CD4-positive, alpha-beta memory T cell (primary cell): Measurements from ENCODE around the gene ANKDD1B. TPM values are rescaled to one million over a fixed set of nuclear protein-coding genes. Genes with fewer than 3 reads are reported as not detected.
A peak's percentile ranks its signal among the peaks of the same experiment; 100 is the strongest.
"Not testable (repeated sequence)": the region's sequence is repeated elsewhere in the genome, so short reads cannot be mapped to it uniquely, and the experiment has no call there.

ENCODE experiments used
- CTCF ChIA-PET: fragments of 350-600 bp; sonication (Branson Sonifier 250); formaldehyde crosslinking; loops from one replicate; lab custom pipeline; 2021; ENCODE audit warnings: inconsistent platforms; ENCODE audit not compliant: partially characterized antibody; lab: Charles Lee
- POLR2A ChIA-PET: fragments of 350-600 bp; sonication (Branson Sonifier 250); formaldehyde crosslinking; loops from one replicate; lab custom pipeline; 2021; ENCODE audit not compliant: partially characterized antibody; lab: Charles Lee
- DNase-seq, 5 donors: peaks; one replicate each; pipeline versions ENCODE4 v3.0.0 to v3.0.0-alpha.2; 2020 to 2022; ENCODE audit warnings: mixed read lengths in 1 of 5
- H3K27ac ChIP-seq: one replicate; pipeline ENCODE4 v1.7.0; 2013; ENCODE audit warnings: low read depth, low read length
- H3K27me3 ChIP-seq: 2 replicates; pipeline ENCODE4 v1.7.0; 2013; ENCODE audit warnings: mild to moderate bottlenecking, low read length, moderate library complexity; ENCODE audit not compliant: insufficient read depth
- H3K36me3 ChIP-seq: 2 replicates; pipeline ENCODE4 v1.7.0; 2013; ENCODE audit warnings: mild to moderate bottlenecking, low read length, moderate library complexity; ENCODE audit not compliant: insufficient read depth
- H3K4me1 ChIP-seq: 2 replicates; pipeline ENCODE4 v1.7.0; 2013; ENCODE audit warnings: mild to moderate bottlenecking, low read length, moderate library complexity; ENCODE audit not compliant: insufficient read depth
- H3K4me3 ChIP-seq, 2 donors: one replicate each; pipeline ENCODE4 v1.7.0; 2013; ENCODE audit warnings: low read length in 2 of 2, mild to moderate bottlenecking in 1 of 2
- H3K9me3 ChIP-seq, 2 donors: one replicate each; pipeline ENCODE4 v1.7.0; 2013; ENCODE audit warnings: low read length in 2 of 2, control low read depth in 1 of 2; ENCODE audit not compliant: control insufficient read depth in 1 of 2
- H3K27ac Mint-ChIP-seq, 7 donors: one replicate each; pipeline ENCODE4 v1.8.0; 2020 to 2021; ENCODE audit warnings: mixed read lengths in 7 of 7, mild to moderate bottlenecking in 6 of 7, inconsistent platforms in 3 of 7, moderate library complexity in 3 of 7
- H3K27me3 Mint-ChIP-seq, 2 donors: one replicate each; pipeline ENCODE4 v1.8.0; 2020 to 2021; ENCODE audit warnings: mixed read lengths in 2 of 2
- H3K36me3 Mint-ChIP-seq, 2 donors: one replicate each; pipeline ENCODE4 v1.8.0; 2020 to 2021; ENCODE audit warnings: mixed read lengths in 2 of 2, inconsistent platforms in 1 of 2, mild to moderate bottlenecking in 1 of 2
- H3K4me1 Mint-ChIP-seq, 4 donors: one replicate each; pipeline ENCODE4 v1.8.0; 2020 to 2021; ENCODE audit warnings: mixed read lengths in 4 of 4, mild to moderate bottlenecking in 1 of 4
- H3K4me3 Mint-ChIP-seq, 8 donors: one replicate each; pipeline ENCODE4 v1.8.0; 2020 to 2021; ENCODE audit warnings: mixed read lengths in 8 of 8, mild to moderate bottlenecking in 7 of 8, moderate library complexity in 6 of 8, inconsistent platforms in 3 of 8
- H3K9me3 Mint-ChIP-seq, 8 donors: one replicate each; pipeline ENCODE4 v1.8.0; 2020 to 2021; ENCODE audit warnings: mixed read lengths in 8 of 8, mild to moderate bottlenecking in 5 of 8, inconsistent platforms in 3 of 8, moderate library complexity in 1 of 8
- intact Hi-C: fragments of 100-400 bp; cut with micrococcal nuclease; formaldehyde crosslinking; loops from one replicate; pipeline ENCODE4 v1.15.1; 2023
- polyA plus RNA-seq, 2 donors: library from polyadenylated mRNA; unstranded; fragments of 300-500 nt; fragmentation: Illumina TruSeq; gene quantifications; one replicate each; pipeline ENCODE4 v1.2.3, GENCODE V29; 2021
- total RNA-seq, 2 experiments: library from RNA; stranded (reverse); gene quantifications; one replicate each; pipeline ENCODE4 v1.2.3, GENCODE V29; 2021

Gene ANKDD1B
- total RNA-seq, result under 1 TPM; 0.61 to 0.73 TPM
- not detected for polyA plus RNA-seq

DNA sequence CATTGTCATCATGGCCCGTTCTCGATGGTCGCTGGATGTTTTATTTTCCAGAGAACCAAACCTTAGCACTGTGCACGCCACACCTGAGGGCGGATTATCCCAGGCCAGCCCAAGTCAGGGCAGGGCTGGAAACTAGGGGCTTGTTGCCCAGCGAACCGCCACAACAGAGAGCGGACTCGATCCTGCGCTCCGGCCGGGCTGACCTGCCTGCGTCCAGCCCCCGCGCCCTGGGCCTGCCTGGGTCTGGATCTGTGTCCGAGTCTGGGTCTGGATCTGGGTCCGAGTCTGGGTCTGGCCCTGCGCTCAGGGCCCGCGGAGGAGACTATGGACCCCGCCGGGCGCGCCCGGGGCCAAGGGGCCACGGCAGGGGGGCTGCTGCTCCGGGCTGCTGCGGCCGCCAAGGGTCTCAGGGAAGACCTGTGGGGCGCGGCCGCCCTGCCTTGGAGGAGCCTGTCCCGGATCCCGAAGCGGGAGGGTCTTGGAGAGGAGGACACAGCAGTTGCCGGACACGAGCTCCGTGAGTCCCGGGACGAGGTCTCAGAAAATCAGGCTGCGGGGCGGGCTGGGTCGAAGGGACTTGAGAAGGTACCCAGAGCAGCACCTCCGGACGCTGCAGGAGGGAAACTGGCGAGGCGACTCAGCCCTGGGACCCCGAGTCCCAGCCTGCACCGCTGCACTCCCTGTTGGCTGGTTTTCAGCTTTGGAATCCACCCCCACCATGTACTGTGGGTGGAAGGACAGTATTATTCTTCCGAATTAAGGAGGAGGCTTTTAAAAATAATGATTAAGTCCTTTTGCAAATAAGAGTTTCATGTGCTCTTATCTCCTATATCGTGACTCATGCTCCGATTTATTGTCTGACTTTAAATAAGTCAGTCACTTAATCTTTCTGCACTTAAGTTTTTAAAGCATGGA lies at the start of gene ANKDD1B:
Gene ANKDD1B, plus strand, starts transcription at position 143 of the 915 bp plus-strand sequence. Its CDS starts 182 bp downstream, at position 325.
- no peak for DNase-seq
- H3K9me3 Mint-ChIP-seq, result no peaks in the 10 kb centered on the region
- H3K27me3 Mint-ChIP-seq, result peaks cover 3 to 5% of the 10 kb centered on the region in 2 donors
- Histone ChIP-seq H3K27me3 (no peaks in the 10 kb centered on the region), H3K27ac (no peak within 1 kb of the TSS), H3K9me3 (no peaks in the 10 kb centered on the region), H3K4me1 (peaks cover 9% of the 10 kb centered on the region), H3K4me3 (no peak within 1 kb of the TSS), H3K36me3 (no peaks in the 10 kb centered on the region)
- peaks cover 0 to 9% of the 10 kb centered on the region in 2 donors for H3K36me3 Mint-ChIP-seq
- peaks cover 3 to 6% (median 6%) of the 10 kb centered on the region in 4 donors for H3K4me1 Mint-ChIP-seq
- CTCF ChIA-PET, result no interaction called here
- no peak within 1 kb of the TSS for H3K27ac Mint-ChIP-seq
- intact Hi-C loops, result no loop called here
- POLR2A ChIA-PET, result no interaction called here
- peak within 1 kb of the TSS in 6 of 8 donors; percentile 6 to 53 (median 20) for H3K4me3 Mint-ChIP-seq

DNA sequence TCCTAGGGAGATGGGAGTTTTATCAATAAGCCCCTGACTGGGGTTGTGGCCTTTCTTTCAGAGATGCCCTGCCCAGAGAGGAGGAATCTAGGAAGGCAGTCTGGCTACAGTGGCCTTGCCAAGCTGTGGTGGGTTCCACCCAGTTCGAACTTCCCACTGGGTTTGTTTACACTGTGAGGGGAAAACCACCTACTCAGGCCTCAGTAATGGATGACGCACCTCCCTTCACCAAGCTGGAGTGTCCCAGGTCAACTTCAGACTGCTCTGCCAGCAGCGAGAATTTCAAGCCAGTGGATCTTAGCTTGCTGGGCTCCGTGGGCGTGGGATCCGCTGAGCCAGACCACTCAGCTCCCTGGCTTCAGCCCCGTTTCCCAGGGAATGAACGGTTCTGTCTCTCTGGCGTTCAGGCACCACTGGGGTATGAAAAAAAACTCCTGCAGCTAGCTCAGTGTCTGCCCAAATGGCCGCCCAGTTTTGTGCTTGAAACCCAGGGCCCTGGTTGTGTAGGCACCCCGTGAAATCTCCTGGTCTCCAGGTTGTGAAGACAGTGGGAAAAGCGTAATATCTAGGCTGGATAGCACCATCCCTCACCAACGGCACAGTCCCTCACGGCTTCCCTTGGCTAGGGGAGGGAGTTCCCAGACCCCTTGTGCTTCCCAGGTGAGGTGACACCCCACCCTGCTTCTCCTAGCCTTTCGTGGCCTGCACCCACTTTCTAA lies 45.1 kb upstream of the ANKDD1B start:
- CTCF ChIA-PET, H3K4me3 ChIP-seq, H3K27me3 Mint-ChIP-seq, H3K27me3 ChIP-seq, H3K9me3 ChIP-seq, H3K36me3 ChIP-seq, POLR2A ChIA-PET, intact Hi-C loops: not testable (repeated sequence)
- Mint-ChIP-seq H3K4me3 (peak overlapping the region; percentile 14 to 78 (median 56)), H3K9me3 (peaks cover 0 to 26% (median 20%) of the 10 kb centered on the region in 8 donors), H3K4me1 (peaks cover 17 to 56% (median 36%) of the 10 kb centered on the region in 4 donors), H3K36me3 (peaks cover 52 to 54% of the 10 kb centered on the region in 2 donors), H3K27ac (peak overlapping the region in 5 of 7 donors; percentile 18 to 86 (median 54))
- peak in 1 of 5 donors; percentile 34 for DNase-seq
- Histone ChIP-seq H3K4me1 (peaks cover 28% of the 10 kb centered on the region), H3K27ac (peak overlapping the region; percentile 21)

DNA sequence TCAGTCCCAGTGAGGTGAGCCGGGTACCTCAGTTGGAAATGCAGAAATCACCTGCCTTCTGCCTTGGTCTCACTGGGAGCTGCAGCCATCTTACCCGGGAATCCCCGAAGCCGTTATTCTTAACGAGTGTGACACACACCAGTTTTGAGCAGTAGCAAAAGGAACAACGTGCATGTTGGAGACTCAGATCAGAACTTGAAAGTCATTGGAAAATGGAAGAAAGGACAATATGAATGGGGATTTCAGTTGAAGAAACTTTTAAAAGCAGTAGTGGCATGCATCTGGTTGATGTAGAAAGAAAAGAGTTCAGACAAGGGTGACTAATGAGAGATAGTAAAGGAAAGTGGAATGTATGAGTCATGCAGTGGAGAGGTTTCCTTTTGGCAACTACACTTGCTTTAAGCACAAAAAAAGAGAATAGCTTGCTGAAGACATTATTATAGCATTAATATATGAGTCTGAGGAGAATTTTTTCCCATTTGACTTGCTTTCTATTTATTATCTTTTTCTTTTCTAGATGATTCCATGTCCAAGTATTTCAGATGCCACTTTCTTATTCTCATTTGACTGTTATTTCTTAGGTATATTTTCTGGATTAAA lies 44.4 kb upstream of the ANKDD1B start:
- H3K9me3 ChIP-seq, result no peaks in the 10 kb centered on the region
- POLR2A ChIA-PET, result no interaction called here
- H3K9me3 Mint-ChIP-seq, result peaks cover 0 to 26% (median 20%) of the 10 kb centered on the region in 8 donors
- H3K27ac ChIP-seq, result peak overlapping the region; percentile 21
- peaks cover 18 to 52% (median 34%) of the 10 kb centered on the region in 4 donors for H3K4me1 Mint-ChIP-seq
- H3K4me1 ChIP-seq, result peaks cover 28% of the 10 kb centered on the region
- no peaks in the 10 kb centered on the region for H3K27me3 ChIP-seq
- H3K4me3 ChIP-seq, result no peak overlapping the region
- H3K27ac Mint-ChIP-seq, result peak overlapping the region in 6 of 7 donors; percentile 18 to 86 (median 49)
- peaks cover 48 to 52% of the 10 kb centered on the region in 2 donors for H3K36me3 Mint-ChIP-seq
- no peaks in the 10 kb centered on the region for H3K36me3 ChIP-seq
- DNase-seq, result peak; percentile 14 to 62 (median 21)
- H3K27me3 Mint-ChIP-seq, result no peaks in the 10 kb centered on the region
- intact Hi-C loops, result loop anchor here (1.0 kb wide), 1 partner anchor 56 kb away; the partner anchor contains the start of genes CERT1 and POLK
- CTCF ChIA-PET, result no interaction called here
- peak overlapping the region; percentile 29 to 78 (median 56) for H3K4me3 Mint-ChIP-seq

DNA sequence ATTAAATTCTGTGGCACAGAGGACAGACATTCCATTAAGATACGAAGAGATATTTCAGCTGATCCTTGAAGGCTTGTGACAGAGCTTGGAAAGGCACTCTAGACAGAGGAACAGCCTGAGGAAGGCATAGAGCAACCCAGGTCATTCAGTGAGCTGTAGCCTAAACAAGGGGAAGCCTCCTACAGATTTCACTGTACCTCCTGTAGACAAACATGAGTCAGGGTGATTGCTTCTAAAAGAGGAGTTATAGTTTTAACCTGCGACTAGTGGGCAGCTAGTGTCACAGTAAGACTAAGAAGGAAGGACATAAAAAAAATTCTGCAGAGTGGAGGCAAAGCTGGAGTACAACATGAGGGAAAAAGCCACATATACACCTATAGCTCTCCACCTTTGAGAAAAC lies 43.5 kb upstream of the ANKDD1B start:
- no peaks in the 10 kb centered on the region for H3K9me3 ChIP-seq
- intact Hi-C loops, result loop anchor here (1.0 kb wide), 1 partner anchor 56 kb away; the partner anchor contains the start of genes CERT1 and POLK
- peaks cover 28% of the 10 kb centered on the region for H3K4me1 ChIP-seq
- H3K36me3 ChIP-seq, result no peaks in the 10 kb centered on the region
- H3K27me3 ChIP-seq, result no peaks in the 10 kb centered on the region
- ChIA-PET CTCF (interaction anchor here (1.1 kb wide), 1 partner anchor 12 kb away, joined by 3 read pairs; no protein-coding TSS in a partner anchor), POLR2A (no interaction called here)
- H3K4me3 Mint-ChIP-seq, result peak overlapping the region in 1 of 8 donors; percentile 13
- peaks cover 0 to 19% (median 16%) of the 10 kb centered on the region in 8 donors for H3K9me3 Mint-ChIP-seq
- H3K27ac Mint-ChIP-seq, result peak overlapping the region in 3 of 7 donors; percentile 2 to 87 (median 86)
- DNase-seq, result no peak
- H3K36me3 Mint-ChIP-seq, result peaks cover 47% of the 10 kb centered on the region in 2 donors
- peaks cover 18 to 47% (median 34%) of the 10 kb centered on the region in 4 donors for H3K4me1 Mint-ChIP-seq
- H3K4me3 ChIP-seq, result no peak overlapping the region
- no peak overlapping the region for H3K27ac ChIP-seq
- no peaks in the 10 kb centered on the region for H3K27me3 Mint-ChIP-seq

DNA sequence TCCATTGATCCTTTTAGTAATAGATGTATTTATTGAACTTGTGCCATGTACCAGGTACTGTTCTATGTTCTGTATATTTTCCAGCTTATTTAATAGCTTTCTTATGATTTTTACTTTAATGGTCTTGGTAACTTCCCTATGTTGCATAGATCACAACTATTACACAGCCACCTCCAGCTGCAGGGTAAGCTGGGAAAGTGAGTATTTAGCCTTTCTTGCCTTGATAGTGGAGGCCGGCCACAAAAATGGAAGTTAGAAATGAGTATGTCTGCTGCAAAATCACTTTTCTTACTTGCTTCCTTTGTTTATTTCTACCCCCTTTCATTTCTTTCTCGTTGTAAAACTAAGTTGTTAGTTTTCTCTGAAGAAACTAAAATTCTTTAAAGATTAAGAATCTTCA lies 43.1 kb upstream of the ANKDD1B start:
- peaks cover 28% of the 10 kb centered on the region for H3K4me1 ChIP-seq
- Mint-ChIP-seq H3K27ac (no peak overlapping the region), H3K36me3 (peaks cover 44% of the 10 kb centered on the region in 2 donors), H3K27me3 (no peaks in the 10 kb centered on the region), H3K4me1 (peaks cover 18 to 44% (median 34%) of the 10 kb centered on the region in 4 donors), H3K9me3 (peaks cover 0 to 17% (median 13%) of the 10 kb centered on the region in 8 donors), H3K4me3 (no peak overlapping the region)
- DNase-seq, result no peak
- H3K36me3 ChIP-seq, result no peaks in the 10 kb centered on the region
- H3K4me3 ChIP-seq, result no peak overlapping the region
- ChIA-PET POLR2A (no interaction called here), CTCF (interaction anchor here (1.1 kb wide), 1 partner anchor 12 kb away, joined by 3 read pairs; no protein-coding TSS in a partner anchor)
- intact Hi-C loops, result no loop called here
- H3K27ac ChIP-seq, result no peak overlapping the region
- no peaks in the 10 kb centered on the region for H3K9me3 ChIP-seq
- H3K27me3 ChIP-seq, result no peaks in the 10 kb centered on the region

- Histone ChIP-seq H3K4me1 (peaks cover 18% of the 10 kb centered on the region), H3K4me3 (no peak overlapping the region), H3K9me3 (no peaks in the 10 kb centered on the region), H3K36me3 (no peaks in the 10 kb centered on the region), H3K27ac (no peak overlapping the region), H3K27me3 (no peaks in the 10 kb centered on the region)
- intact Hi-C loops, result no loop called here
- Mint-ChIP-seq H3K27me3 (no peaks in the 10 kb centered on the region), H3K27ac (no peak overlapping the region), H3K4me1 (peaks cover 10 to 13% (median 12%) of the 10 kb centered on the region in 4 donors), H3K36me3 (peaks cover 35 to 38% of the 10 kb centered on the region in 2 donors), H3K9me3 (peaks cover 0 to 2% (median 0%) of the 10 kb centered on the region in 8 donors), H3K4me3 (no peak overlapping the region)
- no peak for DNase-seq
- ChIA-PET CTCF (no interaction called here), POLR2A (no interaction called here)
Observed at GRCh38 chr5:75571547-75571946, 39.7 kb upstream of the ANKDD1B start.
